Breast epithelium (tissue), 4 donors: ENCODE data around the gene VAX1. TPM values are rescaled to one million over a fixed set of nuclear protein-coding genes. Genes with fewer than 3 reads are reported as not detected.

Experiments used
- DNase-seq, 2 donors: peaks; one replicate each; pipeline ENCODE4 v3.0.0-alpha.2; 2019; ENCODE audit warnings: low spot score in 2 of 2
- H3K27ac ChIP-seq, 2 donors: fragments of 200-600 bp; sonication (generic) in 1 of 2; one replicate each; pipeline ENCODE4 v1.5.1; 2016 to 2019; ENCODE audit warnings: mild to moderate bottlenecking in 1 of 2
- H3K27me3 ChIP-seq, 2 donors: fragments of 200-600 bp; sonication (generic) in 1 of 2; one replicate each; pipeline versions ENCODE4 v1.5.1 to v1.6.0; 2017 to 2019; ENCODE audit warnings: control low read depth in 1 of 2, mild to moderate bottlenecking in 1 of 2
- H3K36me3 ChIP-seq: fragments of 200-600 bp; one replicate; pipeline ENCODE4 v1.5.1; 2019
- H3K4me1 ChIP-seq, 2 donors: fragments of 200-600 bp; sonication (generic); one replicate each; pipeline ENCODE4 v1.5.1; 2016 to 2019; ENCODE audit warnings: control low read depth in 1 of 2
- H3K4me3 ChIP-seq, 3 donors: fragments of 200-600 bp; sonication (generic); 1 replicate in 2 of 3; 2 replicates in 1 of 3; pipeline ENCODE4 v1.5.1; 2016 to 2019; ENCODE audit warnings: mild to moderate bottlenecking in 3 of 3, moderate library complexity in 2 of 3
- H3K9me3 ChIP-seq, 2 donors: fragments of 200-600 bp; sonication (generic) in 1 of 2; one replicate each; pipeline ENCODE4 v1.5.1; 2016 to 2019; ENCODE audit warnings: control low read depth in 1 of 2
- POLR2A ChIP-seq: fragments of 450-650 bp; IDR thresholded peaks from one replicate; pipeline ENCODE4 v1.6.1; 2016; ENCODE audit warnings: antibody characterized with exemption, mild to moderate bottlenecking, moderate library complexity
- POLR2AphosphoS5 ChIP-seq, 3 donors: sonication (generic); formaldehyde crosslinking; IDR thresholded peaks; one replicate each; pipeline ENCODE4 v1.6.1; 2017; ENCODE audit warnings: antibody characterized with exemption in 3 of 3
- intact Hi-C: fragments of 100-400 bp; cut with DNase I; formaldehyde crosslinking; loops from one replicate; pipeline ENCODE4 v1.15.1; 2023; ENCODE audit warnings: low total_unique reads
- total RNA-seq, 3 donors: library from RNA; depleted of rRNA; stranded (reverse); fragments of >200 nt; gene quantifications; one replicate each; pipeline ENCODE4 v1.1.0, GENCODE V29; 2016
- TF ChIP-seq, protein P1 (sequence below), 3 donors: fragments of 450-650 bp; IDR thresholded peaks; one replicate each; pipeline ENCODE4 v1.5.1; 2016 to 2017; ENCODE audit warnings: antibody characterized with exemption in 3 of 3, mild to moderate bottlenecking in 3 of 3, moderate library complexity in 3 of 3

Gene VAX1
- total RNA-seq, 3 donors from 2014 or later, result not detected

DNA sequence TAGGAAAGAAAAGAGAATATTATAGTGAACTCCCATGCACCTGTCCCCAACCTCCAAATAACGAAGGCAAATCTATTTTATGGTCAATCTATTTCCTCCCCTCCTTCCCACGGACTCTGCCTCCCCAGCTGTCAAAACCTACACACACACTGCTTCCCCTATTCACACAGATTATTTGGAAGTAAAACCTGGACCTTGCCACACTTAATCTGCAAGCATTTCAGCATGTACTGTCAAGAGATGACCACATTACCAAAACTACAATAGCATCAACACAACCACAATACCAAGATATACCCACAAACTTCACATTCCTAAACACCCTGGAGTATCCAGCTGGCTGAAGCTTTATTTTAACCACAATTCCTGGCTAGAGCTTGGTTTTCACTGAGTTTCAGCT is 31.4 kb upstream of the VAX1 start:
- intact Hi-C loops, result no loop called here
- peaks cover 0 to 99% of the 10 kb centered on the region in 2 donors for H3K27me3 ChIP-seq

DNA sequence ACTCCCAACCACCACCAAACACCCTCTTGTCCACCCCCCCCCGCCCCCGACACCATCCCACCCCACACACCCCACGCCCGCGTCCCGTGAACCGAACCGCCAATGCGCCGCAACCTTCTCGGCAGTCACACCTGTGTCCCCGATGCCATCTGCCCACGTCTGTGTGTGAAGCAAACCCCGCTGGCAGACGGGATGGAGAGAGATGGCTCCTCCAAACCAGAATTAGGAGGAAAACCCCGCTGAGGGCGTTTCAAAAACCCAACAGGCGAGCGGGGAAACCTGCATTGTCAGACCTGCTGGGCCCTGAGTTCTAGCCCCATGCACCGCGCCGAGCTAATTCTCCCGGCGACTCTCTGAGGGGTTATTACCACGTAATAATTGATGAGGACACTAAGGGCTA is 30.7 kb upstream of the VAX1 start:
- TF ChIP-seq POLR2A (no peak), POLR2AphosphoS5 (IDR thresholded peaks at IDR 0.05) (no peak)
- TF ChIP-seq, protein P1, sequence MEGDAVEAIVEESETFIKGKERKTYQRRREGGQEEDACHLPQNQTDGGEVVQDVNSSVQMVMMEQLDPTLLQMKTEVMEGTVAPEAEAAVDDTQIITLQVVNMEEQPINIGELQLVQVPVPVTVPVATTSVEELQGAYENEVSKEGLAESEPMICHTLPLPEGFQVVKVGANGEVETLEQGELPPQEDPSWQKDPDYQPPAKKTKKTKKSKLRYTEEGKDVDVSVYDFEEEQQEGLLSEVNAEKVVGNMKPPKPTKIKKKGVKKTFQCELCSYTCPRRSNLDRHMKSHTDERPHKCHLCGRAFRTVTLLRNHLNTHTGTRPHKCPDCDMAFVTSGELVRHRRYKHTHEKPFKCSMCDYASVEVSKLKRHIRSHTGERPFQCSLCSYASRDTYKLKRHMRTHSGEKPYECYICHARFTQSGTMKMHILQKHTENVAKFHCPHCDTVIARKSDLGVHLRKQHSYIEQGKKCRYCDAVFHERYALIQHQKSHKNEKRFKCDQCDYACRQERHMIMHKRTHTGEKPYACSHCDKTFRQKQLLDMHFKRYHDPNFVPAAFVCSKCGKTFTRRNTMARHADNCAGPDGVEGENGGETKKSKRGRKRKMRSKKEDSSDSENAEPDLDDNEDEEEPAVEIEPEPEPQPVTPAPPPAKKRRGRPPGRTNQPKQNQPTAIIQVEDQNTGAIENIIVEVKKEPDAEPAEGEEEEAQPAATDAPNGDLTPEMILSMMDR (IDR thresholded peaks at IDR 0.05), result no peak
- no peak for DNase-seq
- Histone ChIP-seq H3K27me3 (peaks cover 0 to 100% of the 10 kb centered on the region in 2 donors), H3K9me3 (no peaks in the 10 kb centered on the region), H3K36me3 (no peaks in the 10 kb centered on the region), H3K27ac (no peak overlapping the region), H3K4me3 (peak overlapping the region in 1 of 3 donors; percentile 56), H3K4me1 (peaks cover 4 to 13% of the 10 kb centered on the region in 2 donors)
- intact Hi-C loops, result no loop called here

More for the DNA sequence above, 31.4 kb upstream of the VAX1 start:
- TF ChIP-seq POLR2AphosphoS5 (IDR thresholded peaks at IDR 0.05) (no peak), POLR2A (no peak)
- TF ChIP-seq, protein P1 (IDR thresholded peaks at IDR 0.05), result no peak
- H3K27ac ChIP-seq, result no peak overlapping the region
- no peak overlapping the region for H3K4me3 ChIP-seq
- H3K36me3 ChIP-seq, result no peaks in the 10 kb centered on the region
- peaks cover 4 to 13% of the 10 kb centered on the region in 2 donors for H3K4me1 ChIP-seq
- no peaks in the 10 kb centered on the region for H3K9me3 ChIP-seq
- DNase-seq, result no peak

DNA sequence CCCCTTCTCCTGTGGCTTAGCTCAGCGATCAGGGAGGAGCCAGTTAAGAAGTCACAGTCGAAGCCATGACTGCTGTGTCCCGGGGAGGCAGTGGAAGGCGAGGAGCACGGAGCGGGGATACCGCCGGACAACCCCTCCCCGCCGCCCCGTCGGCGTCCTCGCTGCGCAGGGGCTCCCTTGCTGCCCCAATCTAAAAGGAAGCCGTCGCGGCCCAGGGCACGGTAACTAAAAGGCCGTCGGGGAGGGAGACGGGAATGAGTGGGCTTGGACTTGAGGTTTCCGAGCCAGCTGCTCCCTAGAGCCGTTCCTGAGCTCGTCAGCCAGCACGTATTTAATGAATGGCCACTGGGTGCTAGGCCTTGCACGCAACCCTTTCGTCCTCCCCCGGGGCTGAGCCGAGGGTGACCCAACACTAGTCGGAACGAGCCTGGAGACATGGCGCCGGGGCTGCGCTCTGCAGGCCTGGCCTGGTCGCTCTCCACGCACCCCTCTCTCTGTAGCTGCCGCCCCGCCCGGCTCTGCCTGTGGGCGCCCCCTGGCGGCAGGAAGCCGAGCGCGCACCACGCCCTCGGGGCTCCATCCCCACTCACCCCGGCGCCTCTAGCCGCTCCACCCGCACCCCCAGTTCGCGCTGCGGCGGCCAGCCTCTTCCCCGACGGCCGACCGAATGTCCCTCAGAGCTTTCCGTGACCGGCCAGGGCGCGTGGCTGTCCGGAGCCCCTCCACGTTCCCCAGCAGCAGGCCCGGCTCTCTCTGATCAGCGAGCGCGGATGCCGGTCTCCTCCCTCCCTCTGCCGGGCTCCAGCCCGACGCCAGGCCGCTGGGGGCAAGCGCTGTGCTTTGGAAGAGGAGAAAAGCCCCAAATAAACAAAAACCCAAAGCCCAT is 30.0 kb upstream of the VAX1 start:
- Histone ChIP-seq H3K27me3 (peaks cover 0 to 100% of the 10 kb centered on the region in 2 donors), H3K9me3 (no peaks in the 10 kb centered on the region), H3K27ac (no peak overlapping the region), H3K4me3 (peak overlapping the region in 2 of 3 donors; percentile 28 to 56), H3K4me1 (peaks cover 4 to 17% of the 10 kb centered on the region in 2 donors), H3K36me3 (no peaks in the 10 kb centered on the region)
- intact Hi-C loops, result no loop called here
- no peak for TF ChIP-seq POLR2AphosphoS5 (IDR thresholded peaks at IDR 0.05)
- TF ChIP-seq, protein P1 (IDR thresholded peaks at IDR 0.05), result peak; percentile 67 to 76 (median 75)
- no peak for TF ChIP-seq POLR2A
- no peak for DNase-seq

DNA sequence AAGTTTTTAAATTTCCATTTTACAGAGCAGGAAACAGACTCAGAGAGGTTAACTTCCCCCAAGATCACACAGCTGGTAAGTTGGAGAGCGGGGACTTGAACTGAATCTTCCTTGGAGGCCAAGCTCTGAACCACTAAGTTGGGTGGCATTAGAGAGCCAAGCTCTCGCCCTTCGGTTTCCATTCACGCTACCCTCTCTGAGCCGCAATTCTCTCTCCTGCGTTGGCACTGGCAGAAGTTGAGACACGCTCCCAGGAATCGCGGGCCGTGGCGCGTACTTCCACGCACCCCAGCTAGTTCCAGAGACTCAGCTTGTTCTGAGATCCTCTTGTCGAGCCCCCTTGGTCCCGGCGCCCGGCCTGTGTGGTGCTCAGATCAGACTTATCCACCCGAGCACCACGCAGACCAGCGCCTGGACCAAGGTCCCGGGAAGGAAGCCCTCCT is 29.3 kb upstream of the VAX1 start:
- intact Hi-C loops, result no loop called here
- H3K27ac ChIP-seq, result no peak overlapping the region
- H3K9me3 ChIP-seq, result no peaks in the 10 kb centered on the region
- H3K27me3 ChIP-seq, result peaks cover 0 to 100% of the 10 kb centered on the region in 2 donors
- no peak for DNase-seq
- TF ChIP-seq POLR2AphosphoS5 (IDR thresholded peaks at IDR 0.05) (no peak), POLR2A (no peak)
- TF ChIP-seq, protein P1 (IDR thresholded peaks at IDR 0.05), result no peak
- H3K4me3 ChIP-seq, result peak overlapping the region in 2 of 3 donors; percentile 28 to 56
- H3K4me1 ChIP-seq, result peaks cover 4 to 22% of the 10 kb centered on the region in 2 donors
- H3K36me3 ChIP-seq, result no peaks in the 10 kb centered on the region
